ENCODE data around the gene SMG5. TPM values are rescaled to one million over a fixed set of nuclear protein-coding genes. Genes with fewer than 3 reads are reported as not detected.

SMG5 gene
- total RNA-seq, 1 experiment from 2014 or later = 103 TPM

DNA sequence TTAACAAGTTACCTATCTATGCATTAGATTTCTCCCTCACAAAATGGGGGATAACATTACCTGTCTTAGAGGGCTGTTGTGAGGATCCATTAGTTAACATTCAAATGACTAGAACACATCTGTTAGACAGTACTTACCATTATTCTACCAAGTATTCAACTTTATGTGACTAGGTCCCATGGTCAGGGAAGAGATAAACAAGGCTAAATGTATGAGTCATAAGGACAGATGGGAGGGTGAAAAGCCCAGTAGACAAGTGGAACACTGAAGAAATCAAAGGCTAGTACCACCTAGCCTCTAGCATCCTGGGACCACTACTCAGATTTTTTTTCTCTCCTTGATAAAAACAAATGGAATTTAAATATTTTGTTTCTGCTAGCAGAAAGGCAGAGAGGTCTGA lies 25.5 kb upstream of the SMG5 start:
- Histone ChIP-seq H3K18ac (ENCODE audit: insufficient read length, low read depth, low read length) (no peak overlapping the region), H3K23me2 (ENCODE audit: insufficient read length, low read depth, low read length, poor library complexity, severe bottlenecking) (no peaks in the 10 kb centered on the region), H4K8ac (replicated peaks; ENCODE audit: insufficient read length, low read depth, low read length) (no peak overlapping the region), H3K4me1 (ENCODE audit: insufficient read depth, low read length) (no peaks in the 10 kb centered on the region), H3K27me3 (ENCODE audit: insufficient read depth, low read length) (no peaks in the 10 kb centered on the region), H3K14ac (ENCODE audit: insufficient read depth, low read length) (no peak overlapping the region), H4K5ac (ENCODE audit: insufficient read length, low read depth, low read length) (no peak overlapping the region), H3K9ac (ENCODE audit: extremely low read depth, insufficient read length, low read length) (no peak overlapping the region), H3K23ac (ENCODE audit: insufficient read length, low read depth, low read length) (no peak overlapping the region), H3K79me2 (ENCODE audit: insufficient read depth, low read length) (no peaks in the 10 kb centered on the region), H2BK20ac (ENCODE audit: low read depth, low read length, poor library complexity, severe bottlenecking) (no peak overlapping the region), H2BK5ac (ENCODE audit: insufficient read length, low read length) (no peak overlapping the region), H3K56ac (ENCODE audit: insufficient read length, low read depth, low read length) (no peak overlapping the region), H3T11ph (ENCODE audit: low read length) (no peak overlapping the region), H4K91ac (ENCODE audit: insufficient read length, low read depth, low read length) (no peak overlapping the region), H2AK5ac (ENCODE audit: insufficient read length, low read length) (no peak overlapping the region), H3K9me3 (ENCODE audit: control insufficient read depth, low read depth, low read length) (no peaks in the 10 kb centered on the region), H3K4me2 (ENCODE audit: insufficient read depth, insufficient read length, low read length) (no peak overlapping the region), H3K79me1 (ENCODE audit: insufficient read depth, low read depth, low read length, poor library complexity, severe bottlenecking) (no peaks in the 10 kb centered on the region), H3K27ac (ENCODE audit: insufficient read length, low read depth, low read length) (no peak overlapping the region), H4K20me1 (ENCODE audit: control insufficient read depth, insufficient read depth, insufficient read length) (no peaks in the 10 kb centered on the region), H2AFZ (ENCODE audit: low read length) (no peak overlapping the region), H3K4ac (ENCODE audit: low read depth, low read length) (no peak overlapping the region), H2BK15ac (ENCODE audit: low read depth, low read length) (no peak overlapping the region), H2BK120ac (ENCODE audit: low read depth, low read length, poor library complexity, severe bottlenecking) (no peak overlapping the region), H2BK12ac (ENCODE audit: insufficient read length, low read depth, low read length) (no peak overlapping the region)
- no peaks in the 10 kb centered on the region for H3K4me1 Mint-ChIP-seq
- H3K4me3 Mint-ChIP-seq = no peak overlapping the region
- H3K9me3 Mint-ChIP-seq = no peaks in the 10 kb centered on the region
- no peak overlapping the region for H3K27ac Mint-ChIP-seq
- H3K27me3 Mint-ChIP-seq (ENCODE audit: low read depth) = no peaks in the 10 kb centered on the region; the same call in 1 of the 2 replicates
- TF ChIP-seq, protein P1, sequence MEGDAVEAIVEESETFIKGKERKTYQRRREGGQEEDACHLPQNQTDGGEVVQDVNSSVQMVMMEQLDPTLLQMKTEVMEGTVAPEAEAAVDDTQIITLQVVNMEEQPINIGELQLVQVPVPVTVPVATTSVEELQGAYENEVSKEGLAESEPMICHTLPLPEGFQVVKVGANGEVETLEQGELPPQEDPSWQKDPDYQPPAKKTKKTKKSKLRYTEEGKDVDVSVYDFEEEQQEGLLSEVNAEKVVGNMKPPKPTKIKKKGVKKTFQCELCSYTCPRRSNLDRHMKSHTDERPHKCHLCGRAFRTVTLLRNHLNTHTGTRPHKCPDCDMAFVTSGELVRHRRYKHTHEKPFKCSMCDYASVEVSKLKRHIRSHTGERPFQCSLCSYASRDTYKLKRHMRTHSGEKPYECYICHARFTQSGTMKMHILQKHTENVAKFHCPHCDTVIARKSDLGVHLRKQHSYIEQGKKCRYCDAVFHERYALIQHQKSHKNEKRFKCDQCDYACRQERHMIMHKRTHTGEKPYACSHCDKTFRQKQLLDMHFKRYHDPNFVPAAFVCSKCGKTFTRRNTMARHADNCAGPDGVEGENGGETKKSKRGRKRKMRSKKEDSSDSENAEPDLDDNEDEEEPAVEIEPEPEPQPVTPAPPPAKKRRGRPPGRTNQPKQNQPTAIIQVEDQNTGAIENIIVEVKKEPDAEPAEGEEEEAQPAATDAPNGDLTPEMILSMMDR (conservative IDR thresholded peaks at IDR 0.05) = no peak
- H3K36me3 Mint-ChIP-seq (ENCODE audit: insufficient read depth in 1 of 3, low read depth in 3 of 3) = peaks cover 29 to 84% (median 62%) of the 10 kb centered on the region in 3 experiments
- DNase-seq = no peak
